ENCODE data around the gene CACNA2D4.

DNA sequence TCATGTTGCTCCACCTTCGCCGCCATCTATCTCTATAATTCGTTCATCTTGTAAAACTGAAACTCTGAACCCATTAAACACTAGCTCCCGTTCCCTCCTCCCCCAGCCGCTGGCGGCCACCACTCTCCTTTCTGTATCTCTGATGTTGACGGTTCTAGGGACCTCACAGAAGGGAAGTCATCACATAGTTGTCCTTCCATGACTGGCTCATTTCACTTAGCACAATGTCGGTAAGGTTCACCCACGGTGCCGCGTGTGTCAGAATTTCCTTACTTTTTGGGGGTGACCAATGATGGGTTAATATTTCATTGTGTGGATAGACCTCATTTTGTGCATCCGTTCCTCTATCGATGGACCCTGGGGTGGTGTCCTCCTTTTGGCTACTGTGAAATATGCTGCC is 2.0 kb upstream of the CACNA2D4 start:
- TF ChIP-seq, protein P1, sequence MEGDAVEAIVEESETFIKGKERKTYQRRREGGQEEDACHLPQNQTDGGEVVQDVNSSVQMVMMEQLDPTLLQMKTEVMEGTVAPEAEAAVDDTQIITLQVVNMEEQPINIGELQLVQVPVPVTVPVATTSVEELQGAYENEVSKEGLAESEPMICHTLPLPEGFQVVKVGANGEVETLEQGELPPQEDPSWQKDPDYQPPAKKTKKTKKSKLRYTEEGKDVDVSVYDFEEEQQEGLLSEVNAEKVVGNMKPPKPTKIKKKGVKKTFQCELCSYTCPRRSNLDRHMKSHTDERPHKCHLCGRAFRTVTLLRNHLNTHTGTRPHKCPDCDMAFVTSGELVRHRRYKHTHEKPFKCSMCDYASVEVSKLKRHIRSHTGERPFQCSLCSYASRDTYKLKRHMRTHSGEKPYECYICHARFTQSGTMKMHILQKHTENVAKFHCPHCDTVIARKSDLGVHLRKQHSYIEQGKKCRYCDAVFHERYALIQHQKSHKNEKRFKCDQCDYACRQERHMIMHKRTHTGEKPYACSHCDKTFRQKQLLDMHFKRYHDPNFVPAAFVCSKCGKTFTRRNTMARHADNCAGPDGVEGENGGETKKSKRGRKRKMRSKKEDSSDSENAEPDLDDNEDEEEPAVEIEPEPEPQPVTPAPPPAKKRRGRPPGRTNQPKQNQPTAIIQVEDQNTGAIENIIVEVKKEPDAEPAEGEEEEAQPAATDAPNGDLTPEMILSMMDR (IDR thresholded peaks at IDR 0.05): no peak
- no peak for TF ChIP-seq POLR2A (IDR thresholded peaks at IDR 0.05)

Data from heart left ventricle (tissue), 13 donors.